NB4 (cell line): Measurements from ENCODE around the gene SMPD3.

ENCODE experiments used
- DNase-seq: peaks from one replicate; pipeline ENCODE4 v3.0.0; 2010; ENCODE audit warnings: low read depth
- H3K4me3 ChIP-seq: one replicate; pipeline ENCODE4 v1.5.1; 2011; ENCODE audit warnings: mild to moderate bottlenecking, low read depth, low read length, moderate library complexity
- MYC ChIP-seq: IDR thresholded peaks from 2 replicates; pipeline ENCODE4 v1.6.1; 2011; ENCODE audit warnings: low read depth, low read length
- POLR2A ChIP-seq: IDR thresholded peaks from 2 replicates; pipeline ENCODE4 v1.6.1; 2011; ENCODE audit warnings: mild to moderate bottlenecking; ENCODE audit not compliant: insufficient read length; ENCODE audit errors: extremely low read depth
- TF ChIP-seq, protein P1 (sequence below): IDR thresholded peaks from 2 replicates; pipeline ENCODE4 v1.6.1; 2011; ENCODE audit warnings: low read depth, low read length
- TF ChIP-seq, protein P2 (sequence below): IDR thresholded peaks from one replicate; pipeline ENCODE4 v1.5.1; 2012; ENCODE audit warnings: low read depth, low read length

The SMPD3 gene

DNA sequence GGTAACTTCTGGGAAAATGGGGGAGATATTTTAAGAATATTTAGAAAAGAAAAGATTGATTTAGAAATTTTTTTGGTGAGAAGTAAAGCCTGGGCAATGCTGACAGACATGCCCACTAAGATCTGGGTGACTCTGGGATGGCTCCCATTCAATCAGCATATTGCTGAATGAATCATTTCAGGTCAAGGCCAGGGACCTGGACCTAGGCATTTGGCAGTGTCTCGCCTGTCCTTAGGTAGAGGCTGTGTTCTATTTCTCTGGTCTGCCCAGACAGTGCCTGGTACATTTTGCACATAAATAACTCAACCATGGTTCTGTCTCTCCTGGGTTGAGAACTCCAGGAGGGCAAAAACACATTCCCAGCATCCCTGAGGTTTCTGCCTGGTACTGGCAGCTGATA, 39.9 kb downstream of the SMPD3 start:
- DNase-seq, result no peak
- no peak for TF ChIP-seq POLR2A
- TF ChIP-seq, protein P1, sequence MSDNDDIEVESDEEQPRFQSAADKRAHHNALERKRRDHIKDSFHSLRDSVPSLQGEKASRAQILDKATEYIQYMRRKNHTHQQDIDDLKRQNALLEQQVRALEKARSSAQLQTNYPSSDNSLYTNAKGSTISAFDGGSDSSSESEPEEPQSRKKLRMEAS, result no peak
- no peak for TF ChIP-seq MYC
- TF ChIP-seq, protein P2, sequence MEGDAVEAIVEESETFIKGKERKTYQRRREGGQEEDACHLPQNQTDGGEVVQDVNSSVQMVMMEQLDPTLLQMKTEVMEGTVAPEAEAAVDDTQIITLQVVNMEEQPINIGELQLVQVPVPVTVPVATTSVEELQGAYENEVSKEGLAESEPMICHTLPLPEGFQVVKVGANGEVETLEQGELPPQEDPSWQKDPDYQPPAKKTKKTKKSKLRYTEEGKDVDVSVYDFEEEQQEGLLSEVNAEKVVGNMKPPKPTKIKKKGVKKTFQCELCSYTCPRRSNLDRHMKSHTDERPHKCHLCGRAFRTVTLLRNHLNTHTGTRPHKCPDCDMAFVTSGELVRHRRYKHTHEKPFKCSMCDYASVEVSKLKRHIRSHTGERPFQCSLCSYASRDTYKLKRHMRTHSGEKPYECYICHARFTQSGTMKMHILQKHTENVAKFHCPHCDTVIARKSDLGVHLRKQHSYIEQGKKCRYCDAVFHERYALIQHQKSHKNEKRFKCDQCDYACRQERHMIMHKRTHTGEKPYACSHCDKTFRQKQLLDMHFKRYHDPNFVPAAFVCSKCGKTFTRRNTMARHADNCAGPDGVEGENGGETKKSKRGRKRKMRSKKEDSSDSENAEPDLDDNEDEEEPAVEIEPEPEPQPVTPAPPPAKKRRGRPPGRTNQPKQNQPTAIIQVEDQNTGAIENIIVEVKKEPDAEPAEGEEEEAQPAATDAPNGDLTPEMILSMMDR, result no peak
- H3K4me3 ChIP-seq, result no peak overlapping the region

DNA sequence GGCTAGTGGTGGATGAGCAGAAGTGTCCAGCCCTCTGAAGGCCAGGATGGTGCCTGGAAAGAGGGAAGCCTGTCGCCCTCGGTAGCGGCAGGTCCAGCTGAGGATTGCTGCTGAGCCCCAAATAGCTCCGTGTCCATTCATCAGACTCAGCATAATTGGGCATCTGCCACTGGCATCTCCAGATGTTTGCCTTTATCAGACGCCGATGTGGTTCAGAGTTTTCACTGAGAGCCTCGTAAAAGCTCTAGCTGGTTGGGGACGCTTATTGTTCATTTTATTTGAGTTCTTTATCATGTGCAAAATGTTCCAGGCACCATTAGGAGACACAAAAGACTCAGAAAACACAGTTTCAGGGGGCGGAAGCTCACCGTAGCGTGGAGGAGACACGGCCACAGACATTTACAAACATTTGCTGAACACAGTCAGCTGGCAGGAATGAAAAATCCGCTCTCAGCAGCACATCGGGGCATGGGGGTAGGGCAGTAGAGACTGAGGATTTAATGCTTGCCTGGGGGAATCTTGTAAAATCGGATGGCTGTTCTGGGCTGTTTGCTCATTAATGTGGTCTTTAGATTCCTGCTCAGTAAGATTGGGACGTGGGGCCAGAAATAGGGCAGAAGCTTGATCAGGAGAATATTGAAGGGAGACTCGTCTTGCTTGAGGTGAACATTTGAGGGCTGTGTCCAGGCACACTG, 41.7 kb downstream of the SMPD3 start:
- TF ChIP-seq, protein P2, result no peak
- TF ChIP-seq, protein P1, result no peak
- TF ChIP-seq MYC (no peak), POLR2A (no peak)
- no peak overlapping the region for H3K4me3 ChIP-seq
- no peak for DNase-seq

DNA sequence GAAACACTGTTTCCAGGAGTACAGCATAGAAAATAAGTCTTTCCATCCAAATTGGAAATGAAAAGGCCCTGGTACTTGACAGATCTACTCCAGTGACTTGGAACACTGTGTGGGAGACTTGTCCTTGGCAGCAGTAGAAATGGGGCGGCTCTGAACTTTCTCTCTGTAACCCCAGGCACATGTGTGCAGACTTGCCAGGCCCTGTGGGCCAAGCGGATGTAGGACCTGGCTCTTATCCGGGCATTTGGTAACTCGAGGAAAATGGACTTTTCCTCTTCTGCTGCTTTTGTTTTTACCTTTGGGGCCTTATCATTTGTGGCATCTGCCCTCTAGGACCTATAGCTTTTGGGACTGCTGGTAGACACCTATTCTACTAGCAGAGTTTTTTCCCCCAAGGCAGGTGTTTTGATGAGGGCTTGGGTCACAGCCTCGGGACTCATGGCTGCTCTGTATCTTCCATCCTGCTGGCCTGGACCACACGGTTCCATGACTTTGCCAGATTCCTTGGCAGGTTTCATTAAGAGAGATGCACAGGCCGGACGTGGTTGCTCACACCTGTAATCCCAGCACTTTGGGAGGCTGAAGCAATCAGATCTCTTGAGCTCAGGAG, 43.5 kb downstream of the SMPD3 start:
- H3K4me3 ChIP-seq, result no peak overlapping the region
- DNase-seq, result no peak
- TF ChIP-seq POLR2A (no peak), MYC (no peak)
- TF ChIP-seq, protein P2, result no peak
- TF ChIP-seq, protein P1, result no peak

DNA sequence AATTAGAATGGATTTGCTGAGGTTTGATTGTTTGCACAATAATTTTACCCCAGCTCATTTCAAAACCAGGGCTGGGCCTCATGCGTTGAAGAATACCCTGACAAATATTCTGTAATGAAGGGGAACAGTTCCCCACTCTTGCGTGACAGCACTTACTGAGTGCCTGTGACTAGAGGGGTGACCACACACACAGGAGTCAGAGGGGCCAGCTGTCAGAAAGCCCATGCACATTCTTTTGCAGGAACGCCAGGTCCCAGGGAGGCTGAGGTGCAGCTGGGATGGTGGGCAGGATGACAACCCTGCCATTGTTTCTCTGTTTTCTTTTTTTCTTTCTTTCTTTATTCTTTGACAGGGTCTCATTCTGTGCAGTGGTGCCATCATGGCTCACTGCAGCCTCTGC, 44.6 kb downstream of the SMPD3 start:
- no peak for DNase-seq
- no peak overlapping the region for H3K4me3 ChIP-seq
- TF ChIP-seq, protein P2, result no peak
- TF ChIP-seq POLR2A (no peak), MYC (no peak)
- TF ChIP-seq, protein P1, result no peak

DNA sequence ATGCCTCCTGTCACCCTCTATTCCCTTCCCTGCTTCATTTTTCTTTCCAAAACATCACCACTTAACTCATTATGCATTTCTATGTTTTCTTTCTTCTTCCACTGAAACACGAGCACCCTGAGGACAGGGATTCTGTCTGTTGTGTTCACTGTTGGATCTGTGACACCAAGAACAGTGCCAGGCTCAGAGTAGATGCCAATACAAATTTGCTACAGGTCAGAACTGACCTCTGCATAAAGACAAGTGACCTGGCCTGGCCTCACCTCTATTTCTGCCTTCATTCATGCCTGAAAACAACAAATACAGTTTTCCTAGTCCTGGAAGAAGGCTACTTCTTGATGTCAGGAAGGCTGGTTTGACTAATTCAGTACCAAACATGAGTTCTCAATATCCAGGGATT, 45.1 kb downstream of the SMPD3 start:
- no peak for DNase-seq
- TF ChIP-seq POLR2A, result no peak
- TF ChIP-seq, protein P1, result no peak
- TF ChIP-seq MYC, result no peak
- TF ChIP-seq, protein P2, result no peak
- H3K4me3 ChIP-seq, result no peak overlapping the region

DNA sequence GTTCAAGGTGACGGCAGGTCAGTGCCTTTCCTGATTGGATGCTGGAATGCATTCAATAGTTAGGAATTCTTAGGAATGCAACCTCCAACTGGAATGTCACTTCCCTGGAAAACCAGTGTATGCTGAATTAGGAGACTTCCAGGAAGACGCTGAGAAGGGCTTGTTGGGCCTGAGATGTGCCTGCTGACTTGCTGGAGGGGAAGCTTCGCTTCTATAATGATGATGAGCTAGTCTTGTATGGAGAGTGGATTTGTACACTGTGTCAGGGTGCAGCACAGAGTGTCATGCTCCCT, 45.6 kb downstream of the SMPD3 start:
- TF ChIP-seq, protein P1, result no peak
- TF ChIP-seq, protein P2, result no peak
- TF ChIP-seq POLR2A, result no peak
- TF ChIP-seq MYC, result no peak
- DNase-seq, result no peak

More for the DNA sequence above, 45.6 kb downstream of the SMPD3 start:
- no peak overlapping the region for H3K4me3 ChIP-seq
